Measurements from ENCODE around the gene RAB10. TPM values are rescaled to one million over a fixed set of nuclear protein-coding genes. Genes with fewer than 3 reads are reported as not detected.
"Not testable (repeated sequence)": the region's sequence is repeated elsewhere in the genome, so short reads cannot be mapped to it uniquely, and the experiment has no call there.

RAB10 gene
- total RNA-seq, 1 donor from 2014 or later = 61.7 TPM

- DNase-seq = no peak
Observed at GRCh38 chr2:26016012-26016705, 17.7 kb upstream of the RAB10 start.

- DNase-seq = not testable (repeated sequence)
Observed at GRCh38 chr2:26016706-26017045, 17.2 kb upstream of the RAB10 start.

- DNase-seq = no peak
Observed at GRCh38 chr2:26017464-26018183, 16.3 kb upstream of the RAB10 start.

GRCh38 chr2:26018184-26019055 is 15.5 kb upstream of the RAB10 start:
- DNase-seq = no peak

GRCh38 chr2:26020231-26020640 is 13.6 kb upstream of the RAB10 start:
- no peak for DNase-seq

GRCh38 chr2:26024260-26024659 is 9.6 kb upstream of the RAB10 start:
- DNase-seq = no peak

- DNase-seq = no peak
Observed at GRCh38 chr2:26025509-26025908, 8.4 kb upstream of the RAB10 start.

- not testable (repeated sequence) for DNase-seq
Observed at GRCh38 chr2:26028083-26028482, 5.8 kb upstream of the RAB10 start.

- DNase-seq = not testable (repeated sequence)
Observed at GRCh38 chr2:26032586-26033269, 1.2 kb upstream of the RAB10 start.

- DNase-seq = peak; percentile 81
Observed at GRCh38 chr2:26033270-26033817, 540 bp upstream of the RAB10 start.

- DNase-seq = no peak
Observed at GRCh38 chr2:26034637-26034992, 731 bp downstream of the RAB10 start.

- DNase-seq = no peak
Observed at GRCh38 chr2:26035090-26035743, 1.3 kb downstream of the RAB10 start.

- no peak for DNase-seq
Observed at GRCh38 chr2:26039603-26040323, 5.9 kb downstream of the RAB10 start.

GRCh38 chr2:26043109-26043508 is 9.2 kb downstream of the RAB10 start:
- DNase-seq = no peak

GRCh38 chr2:26043862-26044696 is 10.2 kb downstream of the RAB10 start:
- no peak for DNase-seq

GRCh38 chr2:26048791-26049190 is 14.9 kb downstream of the RAB10 start:
- no peak for DNase-seq

- DNase-seq = no peak
Observed at GRCh38 chr2:26049641-26050040, 15.8 kb downstream of the RAB10 start.

- DNase-seq = no peak
Observed at GRCh38 chr2:26052740-26053139, 18.9 kb downstream of the RAB10 start.

GRCh38 chr2:26054598-26055348 is 20.9 kb downstream of the RAB10 start:
- DNase-seq = no peak

All from skin of body (tissue), 2 donors.